Astrocyte (in vitro differentiated cells and primary cell): ENCODE data around the gene POC1B.

Experiments
- EZH2 ChIP-seq: IDR thresholded peaks from 2 replicates; pipeline ENCODE4 v1.6.1; 2012; ENCODE audit warnings: mild to moderate bottlenecking, low read length, inconsistent platforms; ENCODE audit not compliant: insufficient read depth
- TF ChIP-seq, protein P1 (sequence below): IDR thresholded peaks from 2 replicates; pipeline ENCODE4 v1.5.1; 2011; ENCODE audit warnings: low read depth, mild to moderate bottlenecking, inconsistent platforms, low read length, moderate library complexity; ENCODE audit not compliant: insufficient read depth

DNA sequence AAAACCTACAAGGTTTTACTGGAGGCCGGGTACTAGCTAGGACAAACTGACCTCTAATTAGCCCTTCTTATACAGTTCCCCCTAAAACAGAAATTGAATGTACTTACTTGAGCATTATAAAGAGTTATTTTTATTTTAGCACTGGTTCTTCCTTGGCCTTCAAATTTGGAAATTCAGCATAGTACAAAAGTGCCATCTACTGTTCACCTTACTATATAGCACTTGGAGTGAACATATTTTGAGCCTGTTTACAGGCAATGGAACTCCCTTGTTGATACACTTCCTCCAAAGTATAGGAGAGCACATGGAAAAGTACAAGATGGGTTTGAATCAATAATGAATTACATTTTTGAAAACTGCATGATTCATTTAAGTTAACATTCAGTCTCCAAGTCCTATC is 3.9 kb upstream of the POC1B start:
- TF ChIP-seq, protein P1, sequence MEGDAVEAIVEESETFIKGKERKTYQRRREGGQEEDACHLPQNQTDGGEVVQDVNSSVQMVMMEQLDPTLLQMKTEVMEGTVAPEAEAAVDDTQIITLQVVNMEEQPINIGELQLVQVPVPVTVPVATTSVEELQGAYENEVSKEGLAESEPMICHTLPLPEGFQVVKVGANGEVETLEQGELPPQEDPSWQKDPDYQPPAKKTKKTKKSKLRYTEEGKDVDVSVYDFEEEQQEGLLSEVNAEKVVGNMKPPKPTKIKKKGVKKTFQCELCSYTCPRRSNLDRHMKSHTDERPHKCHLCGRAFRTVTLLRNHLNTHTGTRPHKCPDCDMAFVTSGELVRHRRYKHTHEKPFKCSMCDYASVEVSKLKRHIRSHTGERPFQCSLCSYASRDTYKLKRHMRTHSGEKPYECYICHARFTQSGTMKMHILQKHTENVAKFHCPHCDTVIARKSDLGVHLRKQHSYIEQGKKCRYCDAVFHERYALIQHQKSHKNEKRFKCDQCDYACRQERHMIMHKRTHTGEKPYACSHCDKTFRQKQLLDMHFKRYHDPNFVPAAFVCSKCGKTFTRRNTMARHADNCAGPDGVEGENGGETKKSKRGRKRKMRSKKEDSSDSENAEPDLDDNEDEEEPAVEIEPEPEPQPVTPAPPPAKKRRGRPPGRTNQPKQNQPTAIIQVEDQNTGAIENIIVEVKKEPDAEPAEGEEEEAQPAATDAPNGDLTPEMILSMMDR = peak; percentile 72
- no peak for TF ChIP-seq EZH2
